ENCODE data around the gene KAZN.

The KAZN gene

DNA sequence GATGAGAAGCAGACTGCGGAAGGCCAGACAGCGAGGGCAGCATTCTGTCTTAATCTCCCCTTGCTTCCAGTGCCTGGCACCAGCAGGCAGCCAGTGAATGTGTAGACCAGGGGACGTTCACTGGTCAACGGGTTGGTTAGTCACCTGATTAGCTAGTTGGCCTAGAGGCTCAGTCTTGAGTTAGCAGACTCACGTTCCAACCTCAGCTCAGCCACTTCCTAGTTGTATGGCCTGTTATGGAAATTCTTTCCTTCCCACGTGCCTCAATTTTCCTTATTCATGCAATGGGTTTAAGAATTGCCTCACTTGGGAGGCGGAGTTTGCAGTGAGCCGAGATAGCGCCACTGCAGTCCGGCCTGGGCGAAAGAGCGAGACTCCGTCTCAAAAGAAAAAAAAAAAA, 305.4 kb downstream of the KAZN start:
- H3K4me3 ChIP-seq (ENCODE audit: low read length), result no peak overlapping the region
- H3K36me3 ChIP-seq (ENCODE audit: control insufficient read depth, low read length), result no peaks in the 10 kb centered on the region
- H3K9me2 ChIP-seq (replicated peaks; ENCODE audit: control insufficient read depth, low read length), result no peaks in the 10 kb centered on the region
- H3K9me3 ChIP-seq (ENCODE audit: control insufficient read depth, insufficient read depth, low read length), result no peaks in the 10 kb centered on the region
- H3F3A ChIP-seq (ENCODE audit: control insufficient read depth, insufficient read depth), result no peaks in the 10 kb centered on the region
- TF ChIP-seq, protein P1, sequence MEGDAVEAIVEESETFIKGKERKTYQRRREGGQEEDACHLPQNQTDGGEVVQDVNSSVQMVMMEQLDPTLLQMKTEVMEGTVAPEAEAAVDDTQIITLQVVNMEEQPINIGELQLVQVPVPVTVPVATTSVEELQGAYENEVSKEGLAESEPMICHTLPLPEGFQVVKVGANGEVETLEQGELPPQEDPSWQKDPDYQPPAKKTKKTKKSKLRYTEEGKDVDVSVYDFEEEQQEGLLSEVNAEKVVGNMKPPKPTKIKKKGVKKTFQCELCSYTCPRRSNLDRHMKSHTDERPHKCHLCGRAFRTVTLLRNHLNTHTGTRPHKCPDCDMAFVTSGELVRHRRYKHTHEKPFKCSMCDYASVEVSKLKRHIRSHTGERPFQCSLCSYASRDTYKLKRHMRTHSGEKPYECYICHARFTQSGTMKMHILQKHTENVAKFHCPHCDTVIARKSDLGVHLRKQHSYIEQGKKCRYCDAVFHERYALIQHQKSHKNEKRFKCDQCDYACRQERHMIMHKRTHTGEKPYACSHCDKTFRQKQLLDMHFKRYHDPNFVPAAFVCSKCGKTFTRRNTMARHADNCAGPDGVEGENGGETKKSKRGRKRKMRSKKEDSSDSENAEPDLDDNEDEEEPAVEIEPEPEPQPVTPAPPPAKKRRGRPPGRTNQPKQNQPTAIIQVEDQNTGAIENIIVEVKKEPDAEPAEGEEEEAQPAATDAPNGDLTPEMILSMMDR (IDR thresholded peaks at IDR 0.05; ENCODE audit: low read depth, low read length, poor library complexity, severe bottlenecking), result no peak
- TF ChIP-seq EZH2phosphoT487 (IDR thresholded peaks at IDR 0.05; ENCODE audit: borderline replicate concordance, low read length), result no peak
- H3K4me1 ChIP-seq (ENCODE audit: control insufficient read depth, low read length), result no peaks in the 10 kb centered on the region
- no peak overlapping the region for H3K27ac ChIP-seq (ENCODE audit: low read depth, low read length)
- no peaks in the 10 kb centered on the region for H4K20me1 ChIP-seq (ENCODE audit: control insufficient read depth, insufficient read depth, low read depth, low read length)
- H3K4me2 ChIP-seq (ENCODE audit: low read length), result no peak overlapping the region
- H3K79me2 ChIP-seq (ENCODE audit: control insufficient read depth, low read length), result no peaks in the 10 kb centered on the region
- no peaks in the 10 kb centered on the region for H3K27me3 ChIP-seq (ENCODE audit: control insufficient read depth, low read length)

DNA sequence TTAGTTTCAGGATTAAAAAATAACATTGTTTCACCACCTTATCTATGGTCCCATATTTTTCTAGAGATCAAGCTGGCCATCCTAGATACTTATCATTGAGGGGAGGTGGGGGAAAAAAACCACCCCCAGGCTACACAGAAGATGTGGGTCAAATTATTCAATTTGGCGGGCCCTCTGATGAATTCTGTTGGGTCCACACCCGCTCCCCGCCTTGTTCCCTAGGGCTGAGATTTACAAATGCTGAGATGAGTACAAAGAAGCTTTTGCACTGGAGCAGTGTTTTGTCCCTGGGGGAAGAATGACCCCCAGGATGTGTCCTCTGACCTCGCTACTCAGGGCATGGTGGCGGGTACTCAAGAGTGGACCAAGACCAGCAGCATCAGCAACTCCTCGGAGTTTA, 308.2 kb downstream of the KAZN start:
- Histone ChIP-seq H3K4me3 (ENCODE audit: low read length) (no peak overlapping the region), H3K4me2 (ENCODE audit: low read length) (no peak overlapping the region), H3K27me3 (ENCODE audit: control insufficient read depth, low read length) (no peaks in the 10 kb centered on the region), H4K20me1 (ENCODE audit: control insufficient read depth, insufficient read depth, low read depth, low read length) (no peaks in the 10 kb centered on the region), H3K9me3 (ENCODE audit: control insufficient read depth, insufficient read depth, low read length) (no peaks in the 10 kb centered on the region), H3K27ac (ENCODE audit: low read depth, low read length) (no peak overlapping the region), H3K36me3 (ENCODE audit: control insufficient read depth, low read length) (no peaks in the 10 kb centered on the region), H3K9me2 (replicated peaks; ENCODE audit: control insufficient read depth, low read length) (no peaks in the 10 kb centered on the region), H3K4me1 (ENCODE audit: control insufficient read depth, low read length) (no peaks in the 10 kb centered on the region), H3F3A (ENCODE audit: control insufficient read depth, insufficient read depth) (no peaks in the 10 kb centered on the region), H3K79me2 (ENCODE audit: control insufficient read depth, low read length) (no peaks in the 10 kb centered on the region)
- no peak for TF ChIP-seq EZH2phosphoT487 (IDR thresholded peaks at IDR 0.05; ENCODE audit: borderline replicate concordance, low read length)
- TF ChIP-seq, protein P1 (IDR thresholded peaks at IDR 0.05; ENCODE audit: low read depth, low read length, poor library complexity, severe bottlenecking), result no peak

DNA sequence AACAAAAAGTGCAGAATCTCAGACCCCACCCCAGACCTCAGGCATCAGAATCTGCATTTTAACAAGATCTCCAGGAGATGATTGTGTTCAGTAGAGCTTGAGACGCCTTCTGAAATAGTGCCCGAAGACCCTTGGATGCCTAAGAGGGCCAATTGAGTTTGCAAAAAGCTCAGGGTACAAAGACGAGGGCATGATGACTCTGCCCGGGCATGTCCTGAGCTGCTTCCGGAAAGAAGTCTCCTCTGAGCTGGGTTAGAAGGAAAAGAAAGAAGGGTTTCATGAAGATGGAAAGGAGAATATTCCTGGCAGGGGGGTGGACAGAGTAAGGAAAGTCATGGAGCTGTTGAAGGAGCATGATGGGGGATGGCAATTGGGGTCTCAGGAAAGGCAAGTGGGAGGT, 308.9 kb downstream of the KAZN start:
- no peaks in the 10 kb centered on the region for H3F3A ChIP-seq (ENCODE audit: control insufficient read depth, insufficient read depth)
- H3K4me2 ChIP-seq (ENCODE audit: low read length), result no peak overlapping the region
- H3K9me2 ChIP-seq (replicated peaks; ENCODE audit: control insufficient read depth, low read length), result no peaks in the 10 kb centered on the region
- H3K9me3 ChIP-seq (ENCODE audit: control insufficient read depth, insufficient read depth, low read length), result no peaks in the 10 kb centered on the region
- no peaks in the 10 kb centered on the region for H3K4me1 ChIP-seq (ENCODE audit: control insufficient read depth, low read length)
- no peaks in the 10 kb centered on the region for H3K79me2 ChIP-seq (ENCODE audit: control insufficient read depth, low read length)
- no peaks in the 10 kb centered on the region for H3K36me3 ChIP-seq (ENCODE audit: control insufficient read depth, low read length)
- no peak overlapping the region for H3K27ac ChIP-seq (ENCODE audit: low read depth, low read length)
- H4K20me1 ChIP-seq (ENCODE audit: control insufficient read depth, insufficient read depth, low read depth, low read length), result no peaks in the 10 kb centered on the region
- H3K27me3 ChIP-seq (ENCODE audit: control insufficient read depth, low read length), result no peaks in the 10 kb centered on the region
- TF ChIP-seq EZH2phosphoT487 (IDR thresholded peaks at IDR 0.05; ENCODE audit: borderline replicate concordance, low read length), result no peak
- TF ChIP-seq, protein P1 (IDR thresholded peaks at IDR 0.05; ENCODE audit: low read depth, low read length, poor library complexity, severe bottlenecking), result no peak
- no peak overlapping the region for H3K4me3 ChIP-seq (ENCODE audit: low read length)

DNA sequence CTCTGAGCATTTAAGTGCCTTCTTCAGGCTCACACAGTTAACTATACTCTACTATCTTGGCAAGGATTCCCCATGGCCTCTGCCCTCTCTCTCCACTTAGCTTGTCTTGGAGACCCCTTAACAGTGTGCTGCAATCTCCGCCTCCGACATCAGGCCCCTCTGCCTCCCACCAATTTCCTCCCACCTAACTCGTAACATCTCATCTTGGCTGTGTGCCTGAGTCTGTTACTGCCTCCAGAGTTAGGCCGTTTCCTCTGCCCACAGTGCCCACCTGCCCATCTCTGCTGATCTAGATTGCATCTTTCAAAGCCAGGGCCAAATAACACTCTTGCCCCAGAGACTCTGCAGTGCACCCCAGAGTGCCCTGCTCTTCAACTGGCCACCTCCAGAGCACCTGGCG, 310.8 kb downstream of the KAZN start:
- TF ChIP-seq, protein P1 (IDR thresholded peaks at IDR 0.05; ENCODE audit: low read depth, low read length, poor library complexity, severe bottlenecking), result no peak
- TF ChIP-seq EZH2phosphoT487 (IDR thresholded peaks at IDR 0.05; ENCODE audit: borderline replicate concordance, low read length), result no peak
- peaks cover 9% of the 10 kb centered on the region for H3K4me1 ChIP-seq (ENCODE audit: control insufficient read depth, low read length)
- no peaks in the 10 kb centered on the region for H4K20me1 ChIP-seq (ENCODE audit: control insufficient read depth, insufficient read depth, low read depth, low read length)
- no peaks in the 10 kb centered on the region for H3K27me3 ChIP-seq (ENCODE audit: control insufficient read depth, low read length)
- H3K9me2 ChIP-seq (replicated peaks; ENCODE audit: control insufficient read depth, low read length), result no peaks in the 10 kb centered on the region
- no peaks in the 10 kb centered on the region for H3K36me3 ChIP-seq (ENCODE audit: control insufficient read depth, low read length)
- H3K4me2 ChIP-seq (ENCODE audit: low read length), result no peak overlapping the region
- no peaks in the 10 kb centered on the region for H3K9me3 ChIP-seq (ENCODE audit: control insufficient read depth, insufficient read depth, low read length)
- H3K4me3 ChIP-seq (ENCODE audit: low read length), result no peak overlapping the region
- no peak overlapping the region for H3K27ac ChIP-seq (ENCODE audit: low read depth, low read length)
- H3F3A ChIP-seq (ENCODE audit: control insufficient read depth, insufficient read depth), result no peaks in the 10 kb centered on the region
- no peaks in the 10 kb centered on the region for H3K79me2 ChIP-seq (ENCODE audit: control insufficient read depth, low read length)
